PC-9 (cell line): ENCODE data around the gene TOE1.

ENCODE experiments used
- CTCF ChIP-seq: fragments of 200-600 bp; sonication (generic); conservative IDR thresholded peaks from 2 replicates; pipeline ENCODE4 v1.6.1; 2017; ENCODE audit warnings: mixed run types, antibody characterized with exemption, mild to moderate bottlenecking, moderate library complexity
- EZH2 ChIP-seq: fragments of 200-600 bp; sonication (generic); IDR thresholded peaks from 2 replicates; pipeline ENCODE4 v1.8.0; 2017; ENCODE audit warnings: antibody characterized with exemption, low read depth

GRCh38 chr1:45302505-45303150, 37.3 kb upstream of the TOE1 start:
- TF ChIP-seq CTCF (no peak), EZH2 (no peak)
